Gastroesophageal sphincter (tissue), 3 donors: ENCODE data around the gene SYNDIG1.

ENCODE experiments used
- EP300 ChIP-seq: sonication (generic); formaldehyde crosslinking; IDR thresholded peaks from one replicate; pipeline ENCODE4 v1.6.1; 2017; ENCODE audit warnings: antibody characterized with exemption, mild to moderate bottlenecking
- TF ChIP-seq, protein P1 (sequence below), 4 experiments: fragments of 200-600 bp in 2 of 4; fragments of 450-650 bp in 2 of 4; sonication (generic) in 1 of 4; IDR thresholded peaks; one replicate each; pipeline ENCODE4 v1.5.1; 2017 to 2019; ENCODE audit warnings: antibody characterized with exemption in 4 of 4, mild to moderate bottlenecking in 2 of 4, moderate library complexity in 2 of 4

DNA sequence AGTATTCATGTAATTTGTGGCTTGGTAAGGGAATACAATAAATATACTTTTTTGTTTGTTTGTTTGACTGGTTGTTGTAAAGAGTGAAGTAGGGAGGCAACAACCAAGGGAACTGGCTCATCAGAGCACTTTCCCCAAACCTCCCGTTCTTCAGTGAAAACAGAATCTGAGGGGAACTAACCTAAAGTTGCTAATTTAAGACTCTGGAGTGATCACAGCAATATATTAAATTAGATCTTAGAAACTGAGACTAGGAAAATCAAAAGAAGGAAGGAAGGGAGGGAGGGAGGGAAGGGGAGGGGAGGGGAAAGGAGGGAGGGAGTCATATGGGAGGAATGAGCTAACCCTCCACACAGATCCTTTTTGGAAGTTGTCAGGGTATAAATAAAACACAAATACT lies 144.9 kb downstream of the SYNDIG1 start:
- TF ChIP-seq EP300 = no peak
- TF ChIP-seq, protein P1, sequence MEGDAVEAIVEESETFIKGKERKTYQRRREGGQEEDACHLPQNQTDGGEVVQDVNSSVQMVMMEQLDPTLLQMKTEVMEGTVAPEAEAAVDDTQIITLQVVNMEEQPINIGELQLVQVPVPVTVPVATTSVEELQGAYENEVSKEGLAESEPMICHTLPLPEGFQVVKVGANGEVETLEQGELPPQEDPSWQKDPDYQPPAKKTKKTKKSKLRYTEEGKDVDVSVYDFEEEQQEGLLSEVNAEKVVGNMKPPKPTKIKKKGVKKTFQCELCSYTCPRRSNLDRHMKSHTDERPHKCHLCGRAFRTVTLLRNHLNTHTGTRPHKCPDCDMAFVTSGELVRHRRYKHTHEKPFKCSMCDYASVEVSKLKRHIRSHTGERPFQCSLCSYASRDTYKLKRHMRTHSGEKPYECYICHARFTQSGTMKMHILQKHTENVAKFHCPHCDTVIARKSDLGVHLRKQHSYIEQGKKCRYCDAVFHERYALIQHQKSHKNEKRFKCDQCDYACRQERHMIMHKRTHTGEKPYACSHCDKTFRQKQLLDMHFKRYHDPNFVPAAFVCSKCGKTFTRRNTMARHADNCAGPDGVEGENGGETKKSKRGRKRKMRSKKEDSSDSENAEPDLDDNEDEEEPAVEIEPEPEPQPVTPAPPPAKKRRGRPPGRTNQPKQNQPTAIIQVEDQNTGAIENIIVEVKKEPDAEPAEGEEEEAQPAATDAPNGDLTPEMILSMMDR (IDR thresholded peaks at IDR 0.05) = no peak
